Natural killer cell treated with Interleukin-12 subunit alpha and Interleukin-12 subunit beta and Interleukin-15 and Interleukin-18, amount 100 ng/mL, for 72 hours (primary cell): ENCODE results near the gene UBE2I. TPM values are rescaled to one million over a fixed set of nuclear protein-coding genes. Genes with fewer than 3 reads are reported as not detected.
A peak's percentile ranks its signal among the peaks of the same experiment; 100 is the strongest.

Experiments
- ATAC-seq, 2 donors: fragments of 150-1000 bp; cut with Tn5 transposase in 1 of 2; sonication (Bioruptor Pico), chemical (Tn5 transposase) in 1 of 2; 2 replicates each; pipeline ENCODE4 v1.10.0; 2021
- DNase-seq: peaks from one replicate; pipeline ENCODE4 v3.0.0; 2022; ENCODE audit warnings: low spot score
- H3K27ac Mint-ChIP-seq, 2 donors: 1 replicate in 1 of 2; 2 replicates in 1 of 2; pipeline ENCODE4 v1.8.0; 2022; ENCODE audit warnings: mixed read lengths in 2 of 2, mild to moderate bottlenecking in 1 of 2, moderate library complexity in 1 of 2
- H3K27me3 Mint-ChIP-seq, 2 donors: 1 replicate in 1 of 2; 2 replicates in 1 of 2; pipeline ENCODE4 v1.8.0; 2022; ENCODE audit warnings: mixed read lengths in 2 of 2
- H3K36me3 Mint-ChIP-seq: one replicate; pipeline ENCODE4 v1.8.0; 2022; ENCODE audit warnings: mixed read lengths
- H3K4me1 Mint-ChIP-seq, 2 donors: 1 replicate in 1 of 2; 2 replicates in 1 of 2; pipeline ENCODE4 v1.8.0; 2022; ENCODE audit warnings: low read depth in 2 of 2, mixed read lengths in 2 of 2, mild to moderate bottlenecking in 1 of 2
- H3K4me3 Mint-ChIP-seq: one replicate; pipeline ENCODE4 v1.8.0; 2022; ENCODE audit warnings: mixed read lengths
- H3K9me3 Mint-ChIP-seq: 2 replicates; pipeline ENCODE4 v1.8.0; 2022; ENCODE audit warnings: mixed read lengths
- total RNA-seq, 2 donors: library from RNA; stranded (reverse); gene quantifications; one replicate each; pipeline ENCODE4 v1.2.3, GENCODE V29; 2022

UBE2I gene
- total RNA-seq, 2 donors from 2014 or later = 202 to 246 TPM

GRCh38 chr16:1336619-1337018 lies 27.2 kb downstream of the UBE2I start:
- ATAC-seq (no peak), DNase-seq (no peak)
- peaks cover 0 to 2% of the 10 kb centered on the region in 2 donors for H3K27me3 Mint-ChIP-seq
- H3K36me3 Mint-ChIP-seq = no peaks in the 10 kb centered on the region
- peaks cover 0 to 6% of the 10 kb centered on the region in 2 donors for H3K4me1 Mint-ChIP-seq
- H3K9me3 Mint-ChIP-seq = no peaks in the 10 kb centered on the region
- no peak overlapping the region for H3K4me3 Mint-ChIP-seq
- H3K27ac Mint-ChIP-seq = no peak overlapping the region

- H3K4me1 Mint-ChIP-seq = peaks cover 0 to 3% of the 10 kb centered on the region in 2 donors
- ATAC-seq = no peak
- no peaks in the 10 kb centered on the region for H3K36me3 Mint-ChIP-seq
- no peaks in the 10 kb centered on the region for H3K9me3 Mint-ChIP-seq
- no peak overlapping the region for H3K4me3 Mint-ChIP-seq
- no peak for DNase-seq
- peaks cover 0 to 2% of the 10 kb centered on the region in 2 donors for H3K27me3 Mint-ChIP-seq
- no peak overlapping the region for H3K27ac Mint-ChIP-seq
Measured at GRCh38 chr16:1337486-1337885, 28.1 kb downstream of the UBE2I start.

- Mint-ChIP-seq H3K27ac (no peak overlapping the region), H3K36me3 (no peaks in the 10 kb centered on the region), H3K4me3 (no peak overlapping the region), H3K4me1 (peaks cover 5 to 8% of the 10 kb centered on the region in 2 donors), H3K27me3 (peaks cover 0 to 2% of the 10 kb centered on the region in 2 donors), H3K9me3 (no peaks in the 10 kb centered on the region)
- DNase-seq = no peak
- ATAC-seq = no peak
Measured at GRCh38 chr16:1338119-1338730, 28.8 kb downstream of the UBE2I start.

- no peak overlapping the region for H3K4me3 Mint-ChIP-seq
- H3K27me3 Mint-ChIP-seq = peaks cover 0 to 2% of the 10 kb centered on the region in 2 donors
- H3K27ac Mint-ChIP-seq = no peak overlapping the region
- H3K4me1 Mint-ChIP-seq = peaks cover 9 to 10% of the 10 kb centered on the region in 2 donors
- no peaks in the 10 kb centered on the region for H3K9me3 Mint-ChIP-seq
- ATAC-seq (no peak), DNase-seq (no peak)
- no peaks in the 10 kb centered on the region for H3K36me3 Mint-ChIP-seq
Measured at GRCh38 chr16:1338855-1339675, 29.6 kb downstream of the UBE2I start.

GRCh38 chr16:1340730-1341494 lies 31.5 kb downstream of the UBE2I start:
- ATAC-seq = no peak
- Mint-ChIP-seq H3K27me3 (no peaks in the 10 kb centered on the region), H3K4me1 (peaks cover 9 to 10% of the 10 kb centered on the region in 2 donors), H3K36me3 (no peaks in the 10 kb centered on the region), H3K4me3 (no peak overlapping the region), H3K9me3 (no peaks in the 10 kb centered on the region), H3K27ac (no peak overlapping the region)
- DNase-seq = no peak

- H3K4me3 Mint-ChIP-seq = peak overlapping the region; percentile 61
- ATAC-seq = no peak
- no peaks in the 10 kb centered on the region for H3K27me3 Mint-ChIP-seq
- no peak overlapping the region for H3K27ac Mint-ChIP-seq
- H3K36me3 Mint-ChIP-seq = no peaks in the 10 kb centered on the region
- no peak for DNase-seq
- H3K4me1 Mint-ChIP-seq = peaks cover 9 to 10% of the 10 kb centered on the region in 2 donors
- no peaks in the 10 kb centered on the region for H3K9me3 Mint-ChIP-seq
Measured at GRCh38 chr16:1341495-1342420, 32.3 kb downstream of the UBE2I start.

- Mint-ChIP-seq H3K4me3 (peak overlapping the region; percentile 61), H3K4me1 (peaks cover 9 to 10% of the 10 kb centered on the region in 2 donors), H3K9me3 (no peaks in the 10 kb centered on the region), H3K27me3 (no peaks in the 10 kb centered on the region), H3K36me3 (no peaks in the 10 kb centered on the region), H3K27ac (peak overlapping the region; percentile 17 to 62)
- DNase-seq (peak; percentile 93), ATAC-seq (peak; percentile 94 to 96)
Measured at GRCh38 chr16:1342526-1343427, 33.3 kb downstream of the UBE2I start.

- Mint-ChIP-seq H3K27ac (peak overlapping the region; percentile 17 to 62), H3K27me3 (no peaks in the 10 kb centered on the region), H3K4me3 (peak overlapping the region; percentile 61), H3K4me1 (peaks cover 9 to 10% of the 10 kb centered on the region in 2 donors), H3K9me3 (no peaks in the 10 kb centered on the region), H3K36me3 (no peaks in the 10 kb centered on the region)
- no peak for ATAC-seq
- no peak for DNase-seq
Measured at GRCh38 chr16:1343428-1344242, 34.2 kb downstream of the UBE2I start.

- no peaks in the 10 kb centered on the region for H3K9me3 Mint-ChIP-seq
- H3K36me3 Mint-ChIP-seq = no peaks in the 10 kb centered on the region
- no peaks in the 10 kb centered on the region for H3K27me3 Mint-ChIP-seq
- H3K27ac Mint-ChIP-seq = no peak overlapping the region
- ATAC-seq (no peak), DNase-seq (no peak)
- peaks cover 9 to 10% of the 10 kb centered on the region in 2 donors for H3K4me1 Mint-ChIP-seq
- H3K4me3 Mint-ChIP-seq = no peak overlapping the region
Measured at GRCh38 chr16:1344499-1344898, 35.1 kb downstream of the UBE2I start.

GRCh38 chr16:1345087-1345486 lies 35.7 kb downstream of the UBE2I start:
- H3K27me3 Mint-ChIP-seq = no peaks in the 10 kb centered on the region
- H3K4me1 Mint-ChIP-seq = peaks cover 9 to 10% of the 10 kb centered on the region in 2 donors
- no peak for ATAC-seq
- no peak overlapping the region for H3K27ac Mint-ChIP-seq
- H3K4me3 Mint-ChIP-seq = no peak overlapping the region
- H3K36me3 Mint-ChIP-seq = no peaks in the 10 kb centered on the region
- DNase-seq = no peak
- H3K9me3 Mint-ChIP-seq = no peaks in the 10 kb centered on the region

- H3K27me3 Mint-ChIP-seq = no peaks in the 10 kb centered on the region
- H3K4me1 Mint-ChIP-seq = peaks cover 15 to 18% of the 10 kb centered on the region in 2 donors
- H3K27ac Mint-ChIP-seq = no peak overlapping the region
- ATAC-seq = no peak
- H3K9me3 Mint-ChIP-seq = no peaks in the 10 kb centered on the region
- H3K4me3 Mint-ChIP-seq = no peak overlapping the region
- no peak for DNase-seq
- no peaks in the 10 kb centered on the region for H3K36me3 Mint-ChIP-seq
Measured at GRCh38 chr16:1345651-1346421, 36.4 kb downstream of the UBE2I start.
